AG04449 (cell line): ENCODE measurements around the gene NRG2.

Experiments
- CTCF ChIA-PET: fragments of 350-600 bp; formaldehyde crosslinking; extraction: SDS; loops from one replicate; lab custom pipeline; 2021; ENCODE audit warnings: antibody characterized with exemption; lab: Yijun Ruan, JAX
- POLR2A ChIA-PET: fragments of 400-600, 350-600 bp; formaldehyde crosslinking; extraction: SDS; loops from one replicate; lab custom pipeline; 2020; ENCODE audit warnings: antibody characterized with exemption, inconsistent platforms; lab: Yijun Ruan, JAX
- DNase-seq: peaks from one replicate; pipeline ENCODE4 v3.0.0-alpha.2; 2010; ENCODE audit warnings: low read depth, low spot score
- H3K4me3 ChIP-seq: 2 replicates; pipeline ENCODE4 v1.5.1; 2011; ENCODE audit warnings: low read depth, mild to moderate bottlenecking, control low read depth, low read length
- CTCF ChIP-seq: IDR thresholded peaks from one replicate; pipeline ENCODE4 v1.5.1; 2011; ENCODE audit warnings: mild to moderate bottlenecking, moderate library complexity, low read length, control low read depth, inconsistent platforms; ENCODE audit not compliant: insufficient read depth; ENCODE audit errors: missing control alignments

The NRG2 gene

GRCh38 chr5:140039561-140039960 lies 3.5 kb downstream of the NRG2 start:
- TF ChIP-seq CTCF = no peak
- no peak overlapping the region for H3K4me3 ChIP-seq
- no peak for DNase-seq
- CTCF ChIA-PET = interaction anchor here (1.6 kb wide), 1 partner anchor 11 kb away, joined by 5 read pairs; no protein-coding TSS in a partner anchor
- POLR2A ChIA-PET = no interaction called here

- no peak for DNase-seq
- TF ChIP-seq CTCF = no peak
- POLR2A ChIA-PET = no interaction called here
- H3K4me3 ChIP-seq = peak overlapping the region; percentile 57
- CTCF ChIA-PET = interaction anchor here (0.7 to 1.7 kb wide), 3 partner anchors 9 to 107 kb away, joined by 3 to 4 read pairs (median 3); no protein-coding TSS in a partner anchor
These were observed 4.6 kb downstream of the NRG2 start for GRCh38 chr5:140038373-140038957.

- ChIA-PET POLR2A (no interaction called here), CTCF (no interaction called here)
- TF ChIP-seq CTCF = no peak
- H3K4me3 ChIP-seq = no peak overlapping the region
- DNase-seq = no peak
These were observed 6.1 kb downstream of the NRG2 start for GRCh38 chr5:140037012-140037411.

- TF ChIP-seq CTCF = no peak
- no peak overlapping the region for H3K4me3 ChIP-seq
- CTCF ChIA-PET = interaction anchor here (0.5 to 2.1 kb wide), 6 partner anchors 7 to 110 kb away, joined by 3 to 5 read pairs (median 4); partner anchors contain the start of gene NRG2
- POLR2A ChIA-PET = no interaction called here
- DNase-seq = no peak
These were observed 7.2 kb downstream of the NRG2 start for GRCh38 chr5:140035881-140036280.

GRCh38 chr5:140033037-140033760 lies 9.9 kb downstream of the NRG2 start:
- ChIA-PET POLR2A (no interaction called here), CTCF (interaction anchor here (0.9 kb wide), 1 partner anchor 111 kb away, joined by 3 read pairs; no protein-coding TSS in a partner anchor)
- H3K4me3 ChIP-seq = no peak overlapping the region
- no peak for TF ChIP-seq CTCF
- no peak for DNase-seq

GRCh38 chr5:140032296-140032695 lies 10.8 kb downstream of the NRG2 start:
- POLR2A ChIA-PET = no interaction called here
- CTCF ChIA-PET = interaction anchor here (0.8 kb wide), 1 partner anchor 64 kb away, joined by 4 read pairs; no protein-coding TSS in a partner anchor
- DNase-seq = no peak
- H3K4me3 ChIP-seq = no peak overlapping the region
- no peak for TF ChIP-seq CTCF
